ENCODE measurements around the gene RRAS2. TPM values are rescaled to one million over a fixed set of nuclear protein-coding genes. Genes with fewer than 3 reads are reported as not detected.

The RRAS2 gene
- total and polyA plus RNA-seq, 10 of the 15 experiments (the other 5 are each of a cell fraction or from before 2014, with no cell fraction given) = 26.9 to 72.4 (median 45.4) TPM

DNA sequence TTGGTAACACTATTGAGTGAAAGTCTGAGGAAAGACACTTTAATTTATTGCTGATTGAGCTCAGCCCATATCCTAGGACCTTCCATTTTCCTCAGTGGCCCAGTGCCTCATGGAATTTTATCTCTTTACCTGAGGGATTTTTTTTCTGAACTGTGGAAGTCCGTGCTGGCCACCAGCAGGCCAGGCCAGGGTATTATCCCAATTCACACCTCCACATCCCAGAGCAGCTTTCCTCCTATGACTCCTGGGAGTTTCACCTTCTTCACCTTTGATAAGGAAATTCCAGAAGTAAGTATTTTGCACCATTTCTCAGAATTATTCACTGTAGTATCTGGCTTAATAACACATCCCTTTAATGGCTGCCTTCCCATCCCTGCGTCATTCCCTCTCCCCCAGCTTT is 13.0 kb upstream of the RRAS2 start:
- peaks cover 7% of the 10 kb centered on the region for H3K4me1 ChIP-seq (ENCODE audit: control insufficient read depth, insufficient read depth, low read length)
- no peak overlapping the region for H3K4me3 ChIP-seq
- H3K27ac ChIP-seq (ENCODE audit: control insufficient read depth, insufficient read depth) = no peak overlapping the region
- H3K9ac ChIP-seq (ENCODE audit: control insufficient read depth, insufficient read depth, low read length) = no peak overlapping the region
- no peaks in the 10 kb centered on the region for H3K27me3 ChIP-seq (replicated peaks in 1 of 2; ENCODE audit: control insufficient read depth in 2 of 2, insufficient read depth in 2 of 2, low read length in 1 of 2)
- in situ Hi-C loops (cut with MboI) (no loop called here), intact Hi-C loops (cut with micrococcal nuclease; ENCODE audit: unreplicated experiment) (no loop called here)
- FAIRE-seq (no peak), DNase-seq (ENCODE audit: low read depth, low spot score) (no peak), ATAC-seq (no peak)
- no peaks in the 10 kb centered on the region for H3K79me2 ChIP-seq (ENCODE audit: control insufficient read depth, insufficient read depth, low read length)
- no peak overlapping the region for H2AFZ ChIP-seq (ENCODE audit: control insufficient read depth, low read depth, low read length)
- no peak overlapping the region for H3K4me2 ChIP-seq (ENCODE audit: control insufficient read depth, insufficient read depth)
- no TSS peak for BruUV-seq (replicated peaks)
- H4K20me1 ChIP-seq (ENCODE audit: control insufficient read depth, insufficient read depth) = no peaks in the 10 kb centered on the region
- TF ChIP-seq ESRRA (IDR thresholded peaks at IDR 0.05; ENCODE audit: low read length) = no peak
- TF ChIP-seq SRF (IDR thresholded peaks at IDR 0.05; ENCODE audit: low read depth in 2 of 2, low read length in 2 of 2) = no peak
- TF ChIP-seq PAX8 (IDR thresholded peaks at IDR 0.05) = no peak
- no peak for TF ChIP-seq EP300 (IDR thresholded peaks at IDR 0.05; ENCODE audit: borderline replicate concordance in 1 of 2, control insufficient read depth in 1 of 2, low read depth in 2 of 2, low read length in 2 of 2)
- no peak for TF ChIP-seq CBX5 (IDR thresholded peaks at IDR 0.05; ENCODE audit: low read depth)
- TF ChIP-seq, protein P1, sequence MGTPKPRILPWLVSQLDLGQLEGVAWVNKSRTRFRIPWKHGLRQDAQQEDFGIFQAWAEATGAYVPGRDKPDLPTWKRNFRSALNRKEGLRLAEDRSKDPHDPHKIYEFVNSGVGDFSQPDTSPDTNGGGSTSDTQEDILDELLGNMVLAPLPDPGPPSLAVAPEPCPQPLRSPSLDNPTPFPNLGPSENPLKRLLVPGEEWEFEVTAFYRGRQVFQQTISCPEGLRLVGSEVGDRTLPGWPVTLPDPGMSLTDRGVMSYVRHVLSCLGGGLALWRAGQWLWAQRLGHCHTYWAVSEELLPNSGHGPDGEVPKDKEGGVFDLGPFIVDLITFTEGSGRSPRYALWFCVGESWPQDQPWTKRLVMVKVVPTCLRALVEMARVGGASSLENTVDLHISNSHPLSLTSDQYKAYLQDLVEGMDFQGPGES (IDR thresholded peaks at IDR 0.05) = no peak
- no peak for TF ChIP-seq NR2C1 (IDR thresholded peaks at IDR 0.05)
- TF ChIP-seq, protein P2, sequence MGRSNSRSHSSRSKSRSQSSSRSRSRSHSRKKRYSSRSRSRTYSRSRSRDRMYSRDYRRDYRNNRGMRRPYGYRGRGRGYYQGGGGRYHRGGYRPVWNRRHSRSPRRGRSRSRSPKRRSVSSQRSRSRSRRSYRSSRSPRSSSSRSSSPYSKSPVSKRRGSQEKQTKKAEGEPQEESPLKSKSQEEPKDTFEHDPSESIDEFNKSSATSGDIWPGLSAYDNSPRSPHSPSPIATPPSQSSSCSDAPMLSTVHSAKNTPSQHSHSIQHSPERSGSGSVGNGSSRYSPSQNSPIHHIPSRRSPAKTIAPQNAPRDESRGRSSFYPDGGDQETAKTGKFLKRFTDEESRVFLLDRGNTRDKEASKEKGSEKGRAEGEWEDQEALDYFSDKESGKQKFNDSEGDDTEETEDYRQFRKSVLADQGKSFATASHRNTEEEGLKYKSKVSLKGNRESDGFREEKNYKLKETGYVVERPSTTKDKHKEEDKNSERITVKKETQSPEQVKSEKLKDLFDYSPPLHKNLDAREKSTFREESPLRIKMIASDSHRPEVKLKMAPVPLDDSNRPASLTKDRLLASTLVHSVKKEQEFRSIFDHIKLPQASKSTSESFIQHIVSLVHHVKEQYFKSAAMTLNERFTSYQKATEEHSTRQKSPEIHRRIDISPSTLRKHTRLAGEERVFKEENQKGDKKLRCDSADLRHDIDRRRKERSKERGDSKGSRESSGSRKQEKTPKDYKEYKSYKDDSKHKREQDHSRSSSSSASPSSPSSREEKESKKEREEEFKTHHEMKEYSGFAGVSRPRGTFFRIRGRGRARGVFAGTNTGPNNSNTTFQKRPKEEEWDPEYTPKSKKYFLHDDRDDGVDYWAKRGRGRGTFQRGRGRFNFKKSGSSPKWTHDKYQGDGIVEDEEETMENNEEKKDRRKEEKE (IDR thresholded peaks at IDR 0.05) = no peak
- 100% methylated on average over 2 of the region's 2 CpGs for WGBS (ENCODE audit: insufficient coverage, insufficient replicate concordance, low lambda C conversion rate, missing lambda C conversion rate)
- ChIA-PET CTCF (interaction anchor here (0.9 kb wide), 1 partner anchor 10 kb away, joined by 3 read pairs; no protein-coding TSS in a partner anchor), POLR2A (no interaction called here), SMC1A (ENCODE audit: uncharacterized antibody, unreplicated experiment) (no interaction called here), RAD21 (ENCODE audit: unreplicated experiment) (no interaction called here)
- no peaks in the 10 kb centered on the region for H3K9me3 ChIP-seq (replicated peaks; ENCODE audit: control insufficient read depth, insufficient read depth, low read length)
- H3K36me3 ChIP-seq (ENCODE audit: control insufficient read depth in 2 of 2, insufficient read depth in 2 of 2, low read length in 1 of 2) = no peaks in the 10 kb centered on the region
